Measurements from ENCODE around the gene VAV2. TPM values are rescaled to one million over a fixed set of nuclear protein-coding genes. Genes with fewer than 3 reads are reported as not detected.
A peak's percentile ranks its signal among the peaks of the same experiment; 100 is the strongest.

VAV2 gene
- total and polyA plus RNA-seq, 9 of the 15 experiments (the other 6 are each of a cell fraction or from before 2014, with no cell fraction given): 0.01 to 2.7 (median 1.0) TPM; not detected in 1

DNA sequence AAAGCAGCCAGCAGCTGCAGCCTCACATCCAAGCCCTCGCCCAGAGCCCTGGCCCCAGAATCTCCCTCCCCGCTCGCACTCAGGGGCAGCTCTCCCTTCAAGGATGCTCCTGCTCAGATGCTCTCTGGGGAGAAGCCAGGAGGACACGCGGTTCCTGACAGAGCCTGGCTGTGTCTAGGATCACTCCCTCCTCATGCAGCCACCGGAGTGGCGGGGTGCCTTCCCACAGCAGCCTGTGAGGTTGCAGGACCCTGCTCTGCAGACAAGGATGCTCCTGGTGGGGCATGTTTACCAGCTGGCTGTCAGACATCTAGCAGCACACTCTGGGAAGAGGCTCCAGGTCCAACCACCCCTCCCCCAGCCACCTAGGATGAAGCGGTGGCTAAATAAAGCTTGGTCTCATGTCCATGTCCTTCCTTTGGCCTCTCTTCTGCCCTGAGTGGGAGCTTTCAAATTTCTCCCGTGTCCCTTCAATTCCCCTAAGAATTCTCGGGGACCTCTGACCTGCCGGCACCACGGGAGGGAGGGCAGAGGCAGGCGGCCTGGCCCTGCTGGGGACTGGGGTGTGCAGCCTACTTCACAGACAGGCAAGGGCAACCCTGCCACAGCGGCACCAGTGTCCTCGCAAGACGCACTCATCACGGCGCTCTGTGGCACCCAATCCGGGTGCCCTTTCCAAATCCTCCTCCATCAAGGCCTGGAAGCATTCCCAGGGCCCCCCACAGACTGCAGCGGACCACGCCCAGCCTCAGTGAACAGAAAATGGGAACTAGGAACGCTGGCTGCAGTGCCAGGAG is 165.6 kb downstream of the VAV2 start:
- H3K9ac ChIP-seq (ENCODE audit: insufficient read depth in 1 of 2, low read depth in 2 of 2, low read length in 2 of 2): no peak overlapping the region
- H3K79me2 ChIP-seq (ENCODE audit: control insufficient read depth, insufficient read depth, low read length): no peaks in the 10 kb centered on the region
- in situ Hi-C loops (cut with MboI) (no loop called here), intact Hi-C loops (cut with micrococcal nuclease) (no loop called here)
- ATAC-seq: no peak
- no peak for FAIRE-seq
- peaks cover 21 to 61% of the 10 kb centered on the region in 2 experiments; a peak in 3 of 5 replicates for H3K27me3 ChIP-seq (ENCODE audit: control insufficient read depth in 2 of 2, insufficient read depth in 2 of 2, low read length in 2 of 2)
- ChIA-PET POLR2A (interaction anchor here (0.6 to 1.0 kb wide), 4 partner anchors 10 to 547 kb away, joined by 3 to 4 read pairs (median 3); no protein-coding TSS in a partner anchor), CTCF (ENCODE audit: low intra/inter-chr PET ratio) (no interaction called here)
- no peaks in the 10 kb centered on the region for H3K36me3 ChIP-seq (ENCODE audit: control insufficient read depth, insufficient read depth, low read length)
- no peak overlapping the region for H3K4me2 ChIP-seq (ENCODE audit: insufficient read depth, low read length)
- peaks cover 0 to 5% of the 10 kb centered on the region in 2 experiments; a peak in 2 of 5 replicates for H3K4me1 ChIP-seq (replicated peaks in 1 of 2; ENCODE audit: control insufficient read depth in 2 of 2, insufficient read depth in 2 of 2, low read length in 2 of 2)
- H3K4me3 ChIP-seq: no peak overlapping the region
- no TSS peak for BruUV-seq (replicated peaks)
- H3K9me1 ChIP-seq (ENCODE audit: control insufficient read depth, insufficient read depth, low read length): no peaks in the 10 kb centered on the region
- no peak overlapping the region for H2AFZ ChIP-seq (ENCODE audit: low read depth, low read length)
- TF ChIP-seq CBX2 (IDR thresholded peaks at IDR 0.05; ENCODE audit: insufficient read depth, low read length, poor library complexity, severe bottlenecking): no peak
- WGBS (ENCODE audit: insufficient coverage, low coverage, missing lambda C conversion rate): 16% methylated on average over 21 of the region's 22 CpGs
- no peak overlapping the region for H3K27ac ChIP-seq (ENCODE audit: extremely low read depth, low read depth, low read length)
- H4K20me1 ChIP-seq (replicated peaks; ENCODE audit: control insufficient read depth, insufficient read depth, low read length): peaks cover 8% of the 10 kb centered on the region
- DNase-seq (ENCODE audit: extremely low read depth in 1 of 4, low spot score in 3 of 4): no peak
- H3K9me3 ChIP-seq (replicated peaks; ENCODE audit: control insufficient read depth, insufficient read depth, low read depth, low read length): no peaks in the 10 kb centered on the region

DNA sequence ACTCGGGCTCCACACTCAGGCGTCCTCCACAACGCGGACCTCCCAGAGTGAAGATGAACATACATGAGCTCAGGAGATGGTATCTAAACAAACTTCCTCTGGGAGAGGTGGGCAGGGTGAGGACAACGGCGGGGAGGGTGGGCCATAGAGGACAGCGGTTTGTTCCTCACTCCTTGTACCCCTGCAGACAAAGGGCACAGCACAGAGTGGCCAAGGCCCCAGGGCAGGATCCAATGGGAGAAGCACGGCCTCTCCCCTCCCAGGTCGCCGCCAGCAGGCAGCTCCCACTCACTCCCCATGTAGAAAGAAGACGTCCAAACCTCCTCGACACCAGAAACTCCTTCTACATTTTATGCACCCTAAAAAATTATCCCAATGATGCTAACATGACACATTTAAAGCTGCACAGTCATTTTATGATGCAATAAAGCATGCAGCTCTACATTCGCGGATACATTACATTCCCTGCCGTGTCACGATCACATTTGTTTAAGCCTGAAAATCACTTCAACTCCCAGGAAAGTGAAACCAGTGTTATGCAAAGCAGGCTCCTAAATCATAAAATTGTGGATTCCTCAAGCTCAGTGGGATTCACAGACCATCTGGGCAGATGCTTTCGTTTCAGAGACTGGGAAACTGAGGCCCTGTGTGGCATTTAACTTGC is 166.4 kb downstream of the VAV2 start:
- ATAC-seq (peak; percentile 44), DNase-seq (ENCODE audit: extremely low read depth in 1 of 4, low spot score in 3 of 4) (no peak), FAIRE-seq (no peak)
- BruUV-seq (replicated peaks): no TSS peak
- peaks cover 8% of the 10 kb centered on the region for H4K20me1 ChIP-seq (replicated peaks; ENCODE audit: control insufficient read depth, insufficient read depth, low read length)
- ChIA-PET CTCF (ENCODE audit: low intra/inter-chr PET ratio) (no interaction called here), POLR2A (interaction anchor here (0.6 to 1.0 kb wide), 4 partner anchors 11 to 548 kb away, joined by 3 to 4 read pairs (median 3); no protein-coding TSS in a partner anchor)
- no peaks in the 10 kb centered on the region for H3K79me2 ChIP-seq (ENCODE audit: control insufficient read depth, insufficient read depth, low read length)
- H3K27ac ChIP-seq (ENCODE audit: extremely low read depth, low read depth, low read length): no peak overlapping the region
- H3K4me1 ChIP-seq (replicated peaks in 1 of 2; ENCODE audit: control insufficient read depth in 2 of 2, insufficient read depth in 2 of 2, low read length in 2 of 2): peaks cover 0 to 5% of the 10 kb centered on the region in 2 experiments; a peak in 2 of 5 replicates
- no peak overlapping the region for H2AFZ ChIP-seq (ENCODE audit: low read depth, low read length)
- no peaks in the 10 kb centered on the region for H3K36me3 ChIP-seq (ENCODE audit: control insufficient read depth, insufficient read depth, low read length)
- no peaks in the 10 kb centered on the region for H3K9me1 ChIP-seq (ENCODE audit: control insufficient read depth, insufficient read depth, low read length)
- H3K4me2 ChIP-seq (ENCODE audit: insufficient read depth, low read length): no peak overlapping the region; the same call in 1 of the 2 replicates
- H3K9ac ChIP-seq (ENCODE audit: insufficient read depth in 1 of 2, low read depth in 2 of 2, low read length in 2 of 2): no peak overlapping the region
- H3K9me3 ChIP-seq (replicated peaks; ENCODE audit: control insufficient read depth, insufficient read depth, low read depth, low read length): no peaks in the 10 kb centered on the region
- no peak overlapping the region for H3K4me3 ChIP-seq
- peaks cover 25 to 69% of the 10 kb centered on the region in 2 experiments; a peak in 4 of 5 replicates for H3K27me3 ChIP-seq (ENCODE audit: control insufficient read depth in 2 of 2, insufficient read depth in 2 of 2, low read length in 2 of 2)
- 6% methylated on average over 17 of the region's 17 CpGs for WGBS (ENCODE audit: insufficient coverage, low coverage, missing lambda C conversion rate)
- in situ Hi-C loops (cut with MboI) (no loop called here), intact Hi-C loops (cut with micrococcal nuclease) (no loop called here)
- TF ChIP-seq, protein P1, sequence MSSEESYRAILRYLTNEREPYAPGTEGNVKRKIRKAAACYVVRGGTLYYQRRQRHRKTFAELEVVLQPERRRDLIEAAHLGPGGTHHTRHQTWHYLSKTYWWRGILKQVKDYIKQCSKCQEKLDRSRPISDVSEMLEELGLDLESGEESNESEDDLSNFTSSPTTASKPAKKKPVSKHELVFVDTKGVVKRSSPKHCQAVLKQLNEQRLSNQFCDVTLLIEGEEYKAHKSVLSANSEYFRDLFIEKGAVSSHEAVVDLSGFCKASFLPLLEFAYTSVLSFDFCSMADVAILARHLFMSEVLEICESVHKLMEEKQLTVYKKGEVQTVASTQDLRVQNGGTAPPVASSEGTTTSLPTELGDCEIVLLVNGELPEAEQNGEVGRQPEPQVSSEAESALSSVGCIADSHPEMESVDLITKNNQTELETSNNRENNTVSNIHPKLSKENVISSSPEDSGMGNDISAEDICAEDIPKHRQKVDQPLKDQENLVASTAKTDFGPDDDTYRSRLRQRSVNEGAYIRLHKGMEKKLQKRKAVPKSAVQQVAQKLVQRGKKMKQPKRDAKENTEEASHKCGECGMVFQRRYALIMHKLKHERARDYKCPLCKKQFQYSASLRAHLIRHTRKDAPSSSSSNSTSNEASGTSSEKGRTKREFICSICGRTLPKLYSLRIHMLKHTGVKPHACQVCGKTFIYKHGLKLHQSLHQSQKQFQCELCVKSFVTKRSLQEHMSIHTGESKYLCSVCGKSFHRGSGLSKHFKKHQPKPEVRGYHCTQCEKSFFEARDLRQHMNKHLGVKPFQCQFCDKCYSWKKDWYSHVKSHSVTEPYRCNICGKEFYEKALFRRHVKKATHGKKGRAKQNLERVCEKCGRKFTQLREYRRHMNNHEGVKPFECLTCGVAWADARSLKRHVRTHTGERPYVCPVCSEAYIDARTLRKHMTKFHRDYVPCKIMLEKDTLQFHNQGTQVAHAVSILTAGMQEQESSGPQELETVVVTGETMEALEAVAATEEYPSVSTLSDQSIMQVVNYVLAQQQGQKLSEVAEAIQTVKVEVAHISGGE (CRISPR knock-in tag; IDR thresholded peaks at IDR 0.05): no peak
- TF ChIP-seq, protein P2, sequence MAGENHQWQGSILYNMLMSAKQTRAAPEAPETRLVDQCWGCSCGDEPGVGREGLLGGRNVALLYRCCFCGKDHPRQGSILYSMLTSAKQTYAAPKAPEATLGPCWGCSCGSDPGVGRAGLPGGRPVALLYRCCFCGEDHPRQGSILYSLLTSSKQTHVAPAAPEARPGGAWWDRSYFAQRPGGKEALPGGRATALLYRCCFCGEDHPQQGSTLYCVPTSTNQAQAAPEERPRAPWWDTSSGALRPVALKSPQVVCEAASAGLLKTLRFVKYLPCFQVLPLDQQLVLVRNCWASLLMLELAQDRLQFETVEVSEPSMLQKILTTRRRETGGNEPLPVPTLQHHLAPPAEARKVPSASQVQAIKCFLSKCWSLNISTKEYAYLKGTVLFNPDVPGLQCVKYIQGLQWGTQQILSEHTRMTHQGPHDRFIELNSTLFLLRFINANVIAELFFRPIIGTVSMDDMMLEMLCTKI (IDR thresholded peaks at IDR 0.05; ENCODE audit: partially characterized antibody): no peak
- TF ChIP-seq KLF16 (IDR thresholded peaks at IDR 0.05) (no peak), CEBPG (CRISPR knock-in tag; IDR thresholded peaks at IDR 0.05) (peak; percentile 79), CEBPG (tag; conservative IDR thresholded peaks at IDR 0.05 in 1 of 2, IDR thresholded peaks at IDR 0.05 in 1 of 2) (peak; percentile 77 to 85), ZBTB1 (CRISPR knock-in tag; IDR thresholded peaks at IDR 0.05; ENCODE audit: borderline replicate concordance, low read depth) (no peak)

All from K562 (cell line).